WERI-Rb-1 (cell line): ENCODE data around the gene C11orf52.

Experiments used
- DNase-seq: peaks from one replicate; pipeline ENCODE4 v3.0.0-alpha.2; 2020
- H3K27ac ChIP-seq: fragments of 250-450 bp; sonication (Bioruptor Pico); 2 replicates; pipeline ENCODE4 v1.5.1; 2020; ENCODE audit warnings: mild to moderate bottlenecking, moderate library complexity
- H3K27me3 ChIP-seq: fragments of 250-450 bp; sonication (Bioruptor Pico); 2 replicates; pipeline ENCODE4 v1.5.1; 2021; ENCODE audit warnings: mild to moderate bottlenecking, low read depth, moderate library complexity; ENCODE audit not compliant: insufficient read depth, severe bottlenecking
- H3K36me3 ChIP-seq: fragments of 250-450 bp; sonication (Bioruptor Pico); 2 replicates; pipeline ENCODE4 v1.5.1; 2020; ENCODE audit warnings: mild to moderate bottlenecking, moderate library complexity
- H3K4me3 ChIP-seq: 2 replicates; pipeline ENCODE4 v1.5.1; 2011; ENCODE audit warnings: low read depth, mild to moderate bottlenecking, control low read depth, low read length
- H3K9me3 ChIP-seq: fragments of 250-450 bp; sonication (Bioruptor Pico); 2 replicates; pipeline ENCODE4 v1.5.1; 2021; ENCODE audit warnings: mild to moderate bottlenecking, moderate library complexity; ENCODE audit not compliant: severe bottlenecking
- CTCF ChIP-seq: IDR thresholded peaks from 2 replicates; pipeline ENCODE4 v1.5.1; 2011; ENCODE audit warnings: low read depth, mild to moderate bottlenecking, control low read depth, inconsistent platforms, low read length

The C11orf52 gene

GRCh38 chr11:111937461-111937769, 18.7 kb downstream of the C11orf52 start:
- H3K27me3 ChIP-seq, result no peaks in the 10 kb centered on the region
- H3K9me3 ChIP-seq, result no peaks in the 10 kb centered on the region
- peak overlapping the region; percentile 65 for H3K27ac ChIP-seq
- TF ChIP-seq CTCF, result no peak
- peaks cover 11% of the 10 kb centered on the region; the same call in 1 of the 2 replicates for H3K36me3 ChIP-seq
- peak overlapping the region; percentile 64 for H3K4me3 ChIP-seq
- no peak for DNase-seq

- H3K4me3 ChIP-seq, result peak overlapping the region; percentile 64
These were observed 19.1 kb downstream of the C11orf52 start for GRCh38 chr11:111937844-111938243.

GRCh38 chr11:111938687-111939160, 20.0 kb downstream of the C11orf52 start:
- Histone ChIP-seq H3K4me3 (no peak overlapping the region), H3K27me3 (no peaks in the 10 kb centered on the region), H3K36me3 (peaks cover 20% of the 10 kb centered on the region), H3K27ac (no peak overlapping the region), H3K9me3 (no peaks in the 10 kb centered on the region)
- no peak for TF ChIP-seq CTCF
- no peak for DNase-seq

More at GRCh38 chr11:111937844-111938243, 19.1 kb downstream of the C11orf52 start:
- TF ChIP-seq CTCF, result no peak
- DNase-seq, result no peak
- peaks cover 15% of the 10 kb centered on the region for H3K36me3 ChIP-seq
- no peak overlapping the region for H3K27ac ChIP-seq
- H3K9me3 ChIP-seq, result no peaks in the 10 kb centered on the region
- no peaks in the 10 kb centered on the region for H3K27me3 ChIP-seq

GRCh38 chr11:111939836-111940604, 21.3 kb downstream of the C11orf52 start:
- no peak overlapping the region for H3K27ac ChIP-seq
- no peaks in the 10 kb centered on the region for H3K9me3 ChIP-seq
- no peak for DNase-seq
- peaks cover 24% of the 10 kb centered on the region for H3K36me3 ChIP-seq
- no peaks in the 10 kb centered on the region for H3K27me3 ChIP-seq
- no peak overlapping the region for H3K4me3 ChIP-seq
- TF ChIP-seq CTCF, result no peak

GRCh38 chr11:111941963-111942362, 23.2 kb downstream of the C11orf52 start:
- Histone ChIP-seq H3K27ac (no peak overlapping the region), H3K9me3 (no peaks in the 10 kb centered on the region), H3K4me3 (no peak overlapping the region), H3K27me3 (no peaks in the 10 kb centered on the region), H3K36me3 (peaks cover 24% of the 10 kb centered on the region)
- TF ChIP-seq CTCF, result no peak
- no peak for DNase-seq

GRCh38 chr11:111942829-111943228, 24.1 kb downstream of the C11orf52 start:
- H3K9me3 ChIP-seq, result no peaks in the 10 kb centered on the region
- H3K27me3 ChIP-seq, result no peaks in the 10 kb centered on the region
- no peak for DNase-seq
- no peak overlapping the region for H3K4me3 ChIP-seq
- TF ChIP-seq CTCF, result no peak
- H3K27ac ChIP-seq, result no peak overlapping the region
- H3K36me3 ChIP-seq, result peaks cover 24% of the 10 kb centered on the region
